Activated naive CD4-positive, alpha-beta T cell treated with anti-CD3 and anti-CD28 coated beads, Interleukin-2, amount 50 U/mL, for 72 hours (primary cell): ENCODE measurements around the gene IGLL1. TPM values are rescaled to one million over a fixed set of nuclear protein-coding genes. Genes with fewer than 3 reads are reported as not detected.
"Not testable (repeated sequence)": the region's sequence is repeated elsewhere in the genome, so short reads cannot be mapped to it uniquely, and the experiment has no call there.

Experiments used
- ATAC-seq, 2 donors: fragments of 150-1000 bp; cut with Tn5 transposase; 2 replicates each; pipeline ENCODE4 v1.10.0; 2021; ENCODE audit warnings: mild to moderate bottlenecking in 2 of 2, moderate library complexity in 2 of 2
- DNase-seq, 2 donors: peaks; one replicate each; pipeline ENCODE4 v3.0.0; 2021 to 2022; ENCODE audit warnings: low spot score in 2 of 2
- H3K27ac Mint-ChIP-seq, 2 donors: one replicate each; pipeline ENCODE4 v1.8.0; 2022; ENCODE audit warnings: mild to moderate bottlenecking in 2 of 2, mixed read lengths in 2 of 2
- H3K36me3 Mint-ChIP-seq, 2 donors: one replicate each; pipeline ENCODE4 v1.8.0; 2022; ENCODE audit warnings: mixed read lengths in 2 of 2
- H3K9me3 Mint-ChIP-seq, 2 donors: one replicate each; pipeline ENCODE4 v1.8.0; 2022; ENCODE audit warnings: mixed read lengths in 2 of 2
- total RNA-seq, 2 donors: library from RNA; stranded (reverse); gene quantifications; one replicate each; pipeline ENCODE4 v1.2.3, GENCODE V29; 2022

Gene IGLL1
- total RNA-seq, 2 donors from 2014 or later = not detected

DNA sequence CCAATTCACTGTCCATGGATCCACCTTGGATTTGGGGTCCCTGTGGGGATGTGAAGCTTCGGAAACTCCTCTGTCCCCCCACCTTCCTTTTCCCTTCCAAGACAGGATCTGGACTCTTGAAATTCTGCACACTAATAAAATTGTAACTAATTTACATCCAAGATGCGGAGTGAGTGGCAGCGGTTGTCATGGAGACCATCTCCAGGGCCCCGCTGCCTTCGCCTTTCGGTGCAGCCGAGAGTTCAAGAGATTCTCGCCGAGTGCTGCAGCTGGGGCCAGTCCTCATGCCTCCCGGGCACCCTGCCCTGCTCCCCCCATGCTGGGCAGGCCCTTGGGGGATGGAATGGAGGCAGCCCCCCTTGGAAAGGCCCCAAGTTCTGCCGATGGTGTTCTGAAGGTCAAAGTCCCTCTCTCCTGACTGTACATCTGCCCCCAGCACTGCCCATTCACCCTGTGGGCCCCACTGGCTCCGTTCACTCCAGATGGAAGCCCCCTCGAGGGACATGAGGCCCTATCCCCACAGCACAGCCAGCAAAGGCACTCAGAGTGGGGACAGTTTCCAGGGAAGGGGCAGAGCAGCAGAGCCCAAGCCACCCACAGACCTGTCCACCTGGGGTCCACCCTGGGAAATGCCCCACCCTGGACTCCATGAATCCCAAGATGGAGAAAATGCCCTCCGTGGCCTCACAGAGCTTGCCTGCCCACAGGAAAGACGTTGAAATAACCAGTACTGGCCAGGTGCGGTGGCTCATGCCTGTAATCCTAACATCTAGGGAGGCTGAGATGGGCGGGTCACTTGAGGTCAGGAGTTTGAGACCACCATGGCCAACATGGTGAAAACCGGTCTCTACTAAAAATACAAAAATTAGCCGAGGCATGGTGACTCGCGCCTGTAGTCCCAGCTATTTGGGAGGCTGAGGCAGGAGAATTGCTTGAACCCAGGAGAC is 25.9 kb downstream of the IGLL1 start:
- ATAC-seq = no peak
- Mint-ChIP-seq H3K9me3 (no peaks in the 10 kb centered on the region), H3K36me3 (no peaks in the 10 kb centered on the region), H3K27ac (no peak overlapping the region)
- peak in 1 of 2 donors; percentile 31 for DNase-seq

DNA sequence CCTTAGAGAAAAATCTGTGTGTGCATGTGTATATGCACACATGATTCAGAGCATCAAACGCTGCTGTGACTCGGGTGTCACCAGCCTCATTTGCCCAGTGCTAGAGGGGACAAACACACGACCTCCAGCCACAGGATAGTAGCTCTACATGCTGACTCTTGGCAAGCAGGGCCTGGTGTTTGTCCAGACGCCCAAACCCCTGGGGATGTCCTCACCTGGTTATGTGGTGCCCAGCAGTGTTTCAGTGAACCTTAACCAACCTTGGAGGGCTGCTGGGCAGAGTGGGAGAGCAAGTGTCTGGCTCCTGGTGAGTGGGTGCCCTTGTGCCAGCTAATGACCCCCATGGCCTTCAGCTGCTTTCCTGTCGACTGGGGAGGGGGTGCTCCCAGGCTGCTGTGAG is 26.7 kb downstream of the IGLL1 start:
- Mint-ChIP-seq H3K27ac (no peak overlapping the region), H3K9me3 (no peaks in the 10 kb centered on the region), H3K36me3 (no peaks in the 10 kb centered on the region)
- DNase-seq (peak in 1 of 2 donors; percentile 26), ATAC-seq (no peak)

DNA sequence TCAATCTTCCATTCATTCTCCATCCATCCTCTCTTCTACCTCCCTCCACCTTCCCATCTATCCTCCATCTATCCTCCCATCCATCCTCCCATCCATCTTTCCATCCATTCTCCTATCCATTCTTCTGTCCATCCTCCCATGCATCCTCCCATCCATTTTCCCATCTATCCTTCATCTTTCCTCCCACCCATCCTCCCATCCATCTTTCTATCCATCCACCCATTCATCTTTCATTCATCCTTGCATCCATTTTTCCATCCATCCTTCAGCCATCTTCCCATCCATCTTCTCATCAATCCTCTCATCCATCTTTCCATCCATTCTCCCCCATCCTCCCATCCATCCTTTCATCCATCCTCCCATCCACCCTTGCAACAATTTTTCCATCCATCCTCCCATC is 27.5 kb downstream of the IGLL1 start:
- Mint-ChIP-seq H3K9me3 (peaks cover 0 to 7% of the 10 kb centered on the region in 2 donors), H3K27ac (no peak overlapping the region), H3K36me3 (peaks cover 0 to 6% of the 10 kb centered on the region in 2 donors)
- no peak for ATAC-seq
- no peak for DNase-seq

DNA sequence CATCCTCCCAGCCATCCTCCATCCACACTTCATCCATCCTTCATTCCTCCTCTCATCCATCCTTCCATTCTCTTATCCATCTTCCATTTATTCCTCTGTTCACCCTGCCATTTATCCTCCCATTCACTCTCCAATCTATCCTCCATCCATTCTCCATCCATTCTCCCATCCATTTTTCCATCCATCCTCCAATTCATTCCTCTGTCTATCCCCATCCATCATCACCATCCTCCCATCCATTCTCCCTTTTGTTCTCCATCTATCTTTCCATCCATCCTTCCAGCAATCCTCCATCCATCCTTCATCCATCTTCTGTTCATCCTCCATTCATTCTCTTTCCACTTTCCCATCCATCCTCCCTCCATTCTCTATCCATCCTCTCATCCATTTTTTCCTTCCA is 28.7 kb downstream of the IGLL1 start:
- H3K9me3 Mint-ChIP-seq = peaks cover 0 to 9% of the 10 kb centered on the region in 2 donors
- DNase-seq (no peak), ATAC-seq (no peak)
- peaks cover 0 to 7% of the 10 kb centered on the region in 2 donors for H3K36me3 Mint-ChIP-seq
- no peak overlapping the region for H3K27ac Mint-ChIP-seq

DNA sequence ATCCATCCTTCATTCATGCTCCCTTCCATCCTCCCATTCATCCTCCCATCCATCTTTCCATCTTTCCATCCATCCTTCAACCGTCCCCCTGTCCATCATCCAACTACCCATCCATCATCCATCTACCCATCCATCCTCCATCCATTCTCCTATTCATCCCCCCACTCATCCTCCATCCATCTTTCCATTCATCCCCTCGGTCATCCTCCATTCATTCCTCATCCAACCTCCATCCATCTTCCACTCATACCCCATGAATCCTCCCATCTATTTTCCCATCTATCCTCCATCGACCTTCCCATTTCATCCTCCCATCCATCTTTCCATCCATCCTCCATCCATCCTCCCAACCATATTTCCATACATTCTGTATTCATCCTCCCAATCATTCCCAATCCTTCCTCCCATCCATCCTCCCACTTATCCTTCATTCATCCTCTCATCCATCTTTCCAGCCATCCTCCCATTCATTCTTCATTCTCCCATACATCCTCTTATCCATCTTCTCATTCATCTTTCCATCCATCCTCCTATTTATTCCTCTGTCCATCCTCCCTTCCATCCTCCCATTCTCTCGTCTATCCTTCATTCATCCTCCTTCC is 29.9 kb downstream of the IGLL1 start:
- no peak for DNase-seq
- ATAC-seq = no peak
- peaks cover 0 to 7% of the 10 kb centered on the region in 2 donors for H3K36me3 Mint-ChIP-seq
- H3K9me3 Mint-ChIP-seq = peaks cover 0 to 9% of the 10 kb centered on the region in 2 donors
- H3K27ac Mint-ChIP-seq = no peak overlapping the region

DNA sequence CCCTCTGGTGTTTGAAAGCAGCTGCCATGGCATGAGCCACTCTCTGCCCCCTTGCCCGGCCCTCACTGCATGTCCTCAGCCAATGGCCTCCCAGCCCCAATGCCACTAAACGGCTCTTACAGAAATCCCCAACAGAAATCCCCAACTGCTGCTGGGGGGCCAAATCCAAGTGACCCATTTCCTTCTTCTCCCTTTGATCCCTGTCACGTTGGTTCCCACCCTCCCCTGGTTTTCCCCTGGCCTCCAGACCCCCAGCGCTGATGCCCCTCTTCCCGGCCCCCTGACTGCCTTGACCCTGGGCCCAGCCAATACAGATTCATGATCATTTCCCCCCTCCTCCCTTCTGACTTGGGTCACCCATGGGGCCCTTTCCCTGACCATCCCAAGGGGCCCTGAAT is 30.9 kb downstream of the IGLL1 start:
- peak in 1 of 2 donors; percentile 20 for DNase-seq
- ATAC-seq = no peak
- no peak overlapping the region for H3K27ac Mint-ChIP-seq
- peaks cover 0 to 9% of the 10 kb centered on the region in 2 donors for H3K9me3 Mint-ChIP-seq
- peaks cover 0 to 7% of the 10 kb centered on the region in 2 donors for H3K36me3 Mint-ChIP-seq

DNA sequence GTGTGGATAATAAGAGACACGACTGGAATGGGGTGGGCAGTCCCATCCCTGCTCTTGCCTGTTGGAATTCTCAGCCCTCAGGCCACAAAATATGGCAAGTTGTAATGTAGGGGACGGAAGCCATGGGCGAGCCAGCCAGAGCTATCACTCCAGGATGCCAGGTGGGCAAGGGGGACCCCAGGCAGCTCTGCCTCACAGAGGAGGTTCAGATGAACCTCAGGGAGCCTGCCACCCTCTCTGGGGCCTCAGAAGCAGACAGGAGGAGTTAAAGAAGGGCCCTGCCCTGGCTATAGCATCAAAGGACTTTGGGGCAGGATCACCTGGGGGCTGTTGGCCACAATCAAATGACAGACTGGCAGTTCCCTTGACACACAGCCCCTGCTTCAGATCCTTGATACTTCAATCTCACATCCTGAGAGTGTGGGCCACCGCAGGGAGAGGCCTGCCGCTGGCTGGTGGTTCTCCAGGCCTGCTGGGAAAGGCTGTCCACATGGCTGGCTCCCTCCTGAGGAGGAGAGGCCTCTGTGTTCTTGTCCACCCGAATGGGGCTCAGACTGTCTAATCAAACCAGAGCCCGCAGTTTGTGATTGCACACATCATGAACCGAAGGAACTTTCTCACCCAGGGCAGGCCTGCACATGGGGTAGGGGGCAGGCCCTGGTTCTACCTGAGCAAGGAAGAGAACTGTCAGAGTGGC is 31.4 kb downstream of the IGLL1 start:
- Mint-ChIP-seq H3K36me3 (peaks cover 0 to 7% of the 10 kb centered on the region in 2 donors), H3K9me3 (peaks cover 0 to 9% of the 10 kb centered on the region in 2 donors), H3K27ac (no peak overlapping the region)
- ATAC-seq (no peak), DNase-seq (peak in 1 of 2 donors; percentile 33)

DNA sequence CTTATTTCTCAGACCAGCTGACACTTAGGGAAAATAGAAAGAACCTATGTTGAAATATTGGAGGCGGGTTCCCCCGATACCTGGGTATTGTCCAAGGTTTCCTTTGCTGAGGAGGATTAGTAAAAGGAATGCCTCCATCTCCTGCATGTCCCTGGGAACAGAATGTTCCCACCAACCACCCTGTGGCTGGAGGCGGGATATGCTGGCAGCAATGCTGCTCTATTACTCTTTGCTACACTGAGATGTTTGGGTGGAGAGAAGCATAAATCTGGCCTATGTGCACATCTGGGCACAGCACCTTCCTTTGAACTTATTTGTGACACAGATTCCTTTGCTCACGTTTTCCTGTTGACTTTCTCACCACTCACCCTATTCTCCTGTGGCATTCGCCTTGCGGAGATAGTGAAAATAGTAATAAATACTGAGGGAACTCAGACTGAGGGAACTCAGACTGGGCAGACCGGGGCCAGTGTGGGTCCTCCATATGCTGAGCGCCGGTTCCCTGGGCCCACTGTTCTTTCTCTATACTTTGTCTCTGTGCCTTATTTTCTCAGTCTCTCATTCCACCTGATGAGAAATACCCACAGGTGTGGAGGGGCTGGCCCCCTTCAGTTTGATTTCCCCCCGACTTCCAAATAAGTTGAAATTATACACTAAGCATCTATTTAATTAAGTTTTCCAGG is 32.1 kb downstream of the IGLL1 start:
- ATAC-seq (no peak), DNase-seq (no peak)
- Mint-ChIP-seq H3K27ac (no peak overlapping the region), H3K9me3 (peaks cover 0 to 9% of the 10 kb centered on the region in 2 donors), H3K36me3 (peaks cover 0 to 7% of the 10 kb centered on the region in 2 donors)

DNA sequence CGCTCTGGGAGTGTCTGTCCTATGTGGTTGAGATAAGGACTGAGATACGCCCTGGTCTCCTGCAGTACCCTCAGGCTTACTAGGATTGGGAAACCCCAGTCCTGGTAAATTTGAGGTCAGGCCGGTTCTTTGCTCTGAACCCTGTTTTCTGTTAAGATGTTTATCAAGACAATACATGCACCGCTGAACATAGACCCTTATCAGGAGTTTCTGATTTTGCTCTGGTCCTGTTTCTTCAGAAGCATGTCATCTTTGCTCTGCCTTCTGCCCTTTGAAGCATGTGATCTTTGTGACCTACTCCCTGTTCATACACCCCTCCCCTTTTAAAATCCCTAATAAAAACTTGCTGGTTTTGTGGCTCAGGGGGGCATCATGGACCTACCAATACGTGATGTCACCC is 32.7 kb downstream of the IGLL1 start:
- H3K27ac Mint-ChIP-seq, H3K36me3 Mint-ChIP-seq, DNase-seq, H3K9me3 Mint-ChIP-seq, ATAC-seq: not testable (repeated sequence)

DNA sequence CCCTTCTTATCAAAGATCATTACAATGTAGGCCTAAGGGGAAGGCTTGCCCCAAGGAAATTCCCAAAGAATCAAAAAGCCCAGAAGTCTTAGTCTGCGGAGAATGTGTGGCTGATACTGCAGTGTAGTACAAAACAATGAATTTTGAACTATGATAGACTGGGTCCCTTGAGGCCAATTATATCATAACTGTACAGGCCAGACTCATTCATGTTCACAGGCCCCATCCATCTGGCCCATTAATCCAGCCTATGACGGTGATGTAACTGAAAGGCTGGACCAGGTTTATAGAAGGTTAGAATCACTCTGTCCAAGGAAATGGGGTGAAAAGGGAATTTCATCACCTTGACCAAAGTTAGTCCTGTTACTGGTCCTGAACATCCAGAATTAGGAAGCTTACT is 35.2 kb downstream of the IGLL1 start:
- no peak for ATAC-seq
- no peak for DNase-seq
- peaks cover 0 to 9% of the 10 kb centered on the region in 2 donors for H3K9me3 Mint-ChIP-seq
- H3K27ac Mint-ChIP-seq = no peak overlapping the region
- H3K36me3 Mint-ChIP-seq = peaks cover 0 to 7% of the 10 kb centered on the region in 2 donors

DNA sequence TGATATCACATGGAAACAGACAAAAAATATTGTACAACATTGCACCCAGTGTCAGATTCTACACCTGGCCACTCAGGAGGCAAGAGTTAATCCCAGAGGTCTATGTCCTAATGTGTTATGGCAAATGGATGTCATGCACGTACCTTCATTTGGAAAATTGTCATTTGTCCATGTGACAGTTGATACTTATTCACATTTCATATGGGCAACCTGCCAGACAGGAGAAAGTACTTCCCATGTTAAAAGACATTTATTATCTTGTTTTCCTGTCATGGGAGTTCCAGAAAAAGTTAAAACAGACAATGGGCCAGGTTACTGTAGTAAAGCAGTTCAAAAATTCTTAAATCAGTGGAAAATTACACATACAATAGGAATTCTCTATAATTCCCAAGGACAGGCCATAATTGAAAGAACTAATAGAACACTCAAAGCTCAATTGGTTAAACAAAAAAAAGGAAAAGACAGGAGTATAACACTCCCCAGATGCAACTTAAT is 36.5 kb downstream of the IGLL1 start:
- not testable (repeated sequence) for H3K9me3 Mint-ChIP-seq, ATAC-seq

DNA sequence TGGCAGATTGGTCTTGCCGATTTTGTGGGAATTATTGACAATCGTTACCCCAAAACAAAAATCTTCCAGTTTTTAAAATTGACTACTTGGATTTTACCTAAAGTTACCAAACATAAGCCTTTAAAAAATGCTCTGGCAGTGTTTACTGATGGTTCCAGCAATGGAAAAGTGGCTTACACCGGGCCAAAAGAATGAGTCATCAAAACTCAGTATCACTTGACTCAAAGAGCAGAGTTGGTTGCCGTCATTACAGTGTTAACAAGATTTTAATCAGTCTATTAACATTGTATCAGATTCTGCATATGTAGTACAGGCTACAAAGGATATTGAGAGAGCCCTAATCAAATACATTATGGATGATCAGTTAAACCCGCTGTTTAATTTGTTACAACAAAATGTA is 37.2 kb downstream of the IGLL1 start:
- Mint-ChIP-seq H3K9me3 (peaks cover 0 to 4% of the 10 kb centered on the region in 2 donors), H3K36me3 (peaks cover 0 to 5% of the 10 kb centered on the region in 2 donors), H3K27ac (no peak overlapping the region)
- no peak for DNase-seq
- ATAC-seq = no peak

More for the DNA sequence above, 36.5 kb downstream of the IGLL1 start:
- DNase-seq, H3K36me3 Mint-ChIP-seq, H3K27ac Mint-ChIP-seq: not testable (repeated sequence)

DNA sequence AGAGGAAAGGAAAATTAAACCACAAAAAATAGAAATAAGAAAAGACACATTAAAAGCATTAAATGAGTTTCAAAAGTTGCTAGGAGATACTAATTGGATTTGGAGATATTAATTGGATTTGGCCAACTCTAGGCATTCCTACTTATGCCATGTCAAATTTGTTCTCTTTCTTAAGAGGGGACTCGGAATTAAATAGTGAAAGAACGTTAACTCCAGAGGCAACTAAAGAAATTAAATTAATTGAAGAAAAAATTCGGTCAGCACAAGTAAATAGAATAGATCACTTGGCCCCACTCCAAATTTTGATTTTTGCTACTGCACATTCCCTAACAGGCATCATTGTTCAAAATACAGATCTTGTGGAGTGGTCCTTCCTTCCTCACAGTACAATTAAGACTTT is 37.7 kb downstream of the IGLL1 start:
- not testable (repeated sequence) for DNase-seq, H3K9me3 Mint-ChIP-seq, ATAC-seq, H3K36me3 Mint-ChIP-seq, H3K27ac Mint-ChIP-seq

DNA sequence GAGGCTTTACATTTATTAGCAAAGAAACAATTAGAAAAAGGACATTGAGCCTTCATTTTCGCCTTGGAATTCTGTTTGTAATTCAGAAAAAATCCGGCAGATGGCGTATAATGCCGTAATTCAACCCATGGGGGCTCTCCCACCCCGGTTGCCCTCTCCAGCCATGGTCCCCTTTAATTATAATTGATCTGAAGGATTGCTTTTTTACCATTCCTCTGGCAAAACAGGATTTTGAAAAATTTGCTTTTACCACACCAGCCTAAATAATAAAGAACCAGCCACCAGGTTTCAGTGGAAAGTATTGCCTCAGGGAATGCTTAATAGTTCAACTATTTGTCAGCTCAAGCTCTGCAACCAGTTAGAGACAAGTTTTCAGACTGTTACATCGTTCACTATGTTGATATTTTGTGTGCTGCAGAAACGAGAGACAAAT is 38.2 kb downstream of the IGLL1 start:
- ATAC-seq, H3K9me3 Mint-ChIP-seq, H3K27ac Mint-ChIP-seq, DNase-seq, H3K36me3 Mint-ChIP-seq: not testable (repeated sequence)

DNA sequence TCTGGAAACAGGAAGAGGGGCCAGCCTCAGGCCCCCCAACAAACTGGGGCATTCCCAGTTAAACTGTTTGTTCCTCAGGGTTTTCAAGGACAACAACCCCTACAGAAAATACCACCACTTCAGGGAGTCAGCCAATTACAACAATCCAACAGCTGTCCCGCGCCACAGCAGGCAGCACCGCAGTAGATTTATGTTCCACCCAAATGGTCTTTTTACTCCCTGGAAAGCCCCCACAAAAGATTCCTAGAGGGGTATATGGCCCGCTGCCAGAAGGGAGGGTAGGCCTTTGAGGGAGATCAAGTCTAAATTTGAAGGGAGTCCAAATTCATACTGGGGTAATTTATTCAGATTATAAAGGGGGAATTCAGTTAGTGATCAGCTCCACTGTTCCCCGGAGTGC is 39.3 kb downstream of the IGLL1 start:
- peak in 1 of 2 donors; percentile 21 for DNase-seq
- ATAC-seq, H3K9me3 Mint-ChIP-seq, H3K36me3 Mint-ChIP-seq, H3K27ac Mint-ChIP-seq: not testable (repeated sequence)

DNA sequence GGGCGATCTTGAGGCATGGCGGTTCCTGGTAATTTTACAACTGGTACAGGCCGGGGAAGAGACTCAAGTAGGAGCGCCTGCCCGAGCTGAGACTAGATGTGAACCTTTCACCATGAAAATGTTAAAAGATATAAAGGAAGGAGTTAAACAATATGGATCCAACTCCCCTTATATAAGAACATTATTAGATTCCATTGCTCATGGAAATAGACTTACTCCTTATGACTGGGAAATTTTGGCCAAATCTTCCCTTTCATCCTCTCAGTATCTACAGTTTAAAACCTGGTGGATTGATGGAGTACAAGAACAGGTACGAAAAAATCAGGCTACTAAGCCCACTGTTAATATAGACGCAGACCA is 40.3 kb downstream of the IGLL1 start:
- not testable (repeated sequence) for ATAC-seq, H3K9me3 Mint-ChIP-seq, H3K36me3 Mint-ChIP-seq, H3K27ac Mint-ChIP-seq, DNase-seq
